Activated CD8-positive, alpha-beta memory T cell treated with anti-CD3 and anti-CD28 coated beads for 36 hours (primary cell): ENCODE measurements around the gene KCNE3. TPM values are rescaled to one million over a fixed set of nuclear protein-coding genes. Genes with fewer than 3 reads are reported as not detected.

Experiments used
- CTCF ChIA-PET: fragments of 350-600 bp; sonication (Branson Sonifier 250); formaldehyde crosslinking; loops from one replicate; lab custom pipeline; 2021; ENCODE audit warnings: antibody characterized with exemption; lab: Charles Lee
- POLR2A ChIA-PET: fragments of 350-600 bp; sonication (Branson Sonifier 250); formaldehyde crosslinking; loops from one replicate; lab custom pipeline; 2021; ENCODE audit warnings: antibody characterized with exemption; lab: Charles Lee
- total RNA-seq, 2 experiments: library from RNA; stranded (reverse); gene quantifications; one replicate each; pipeline ENCODE4 v1.2.3, GENCODE V29; 2021

KCNE3 gene
- total RNA-seq, 2 experiments from 2014 or later = not detected

- ChIA-PET POLR2A (interaction anchor here (0.6 kb wide), 1 partner anchor 262 kb away, joined by 9 read pairs; no protein-coding TSS in a partner anchor), CTCF (interaction anchor here (1.2 kb wide), 1 partner anchor 14 kb away, joined by 3 read pairs; no protein-coding TSS in a partner anchor)
Observed at GRCh38 chr11:74412321-74412720, 55.0 kb downstream of the KCNE3 start.

DNA sequence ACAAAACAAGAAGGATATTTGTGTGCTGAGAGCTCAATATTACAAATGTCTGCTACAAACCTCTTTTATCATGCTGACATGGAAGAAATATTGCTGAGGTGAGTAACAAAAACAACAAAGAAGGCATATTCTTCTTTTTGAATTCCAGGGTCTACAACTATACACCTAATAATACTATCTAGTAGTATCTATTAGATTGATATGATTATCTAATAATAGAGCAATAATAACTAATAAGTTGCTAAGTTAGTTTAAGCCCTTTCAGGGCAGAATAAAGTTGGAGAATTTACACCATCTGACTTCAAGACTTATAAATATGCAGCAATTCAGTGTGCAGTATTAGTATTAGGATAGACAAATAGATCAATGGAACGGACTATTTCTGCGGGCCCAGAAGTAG is 57.7 kb downstream of the KCNE3 start:
- ChIA-PET POLR2A (no interaction called here), CTCF (no interaction called here)

Other genes with a start within 250 kb of the KCNE3 start
- gene P4HA3, start 155.9 kb downstream of the KCNE3 start, total RNA-seq = not detected
- gene PGM2L1, start 69.1 kb downstream of the KCNE3 start, total RNA-seq = 10 to 100 TPM in 1 of 2 experiments, 1 to 10 TPM in 1; 9.2 to 10.4 TPM
- gene LIPT2, start 26.2 kb upstream of the KCNE3 start, total RNA-seq = 1 to 10 TPM; 3.5 to 4.9 TPM
- gene POLD3, start 125.0 kb upstream of the KCNE3 start, total RNA-seq = 10 to 100 TPM; 58.1 to 59.5 TPM